Cardiac muscle cell (in vitro differentiated cells and primary cell): ENCODE measurements around the gene POU2F2. TPM values are rescaled to one million over a fixed set of nuclear protein-coding genes. Genes with fewer than 3 reads are reported as not detected.

ENCODE experiments used
- DNase-seq, 2 donors: peaks; one replicate each; pipeline versions ENCODE4 v3.0.0 to v3.0.0-alpha.2; 2010 to 2017; ENCODE audit warnings: low read depth in 1 of 2, low spot score in 1 of 2
- H3K27ac ChIP-seq: fragments of 200-600 bp; sonication (generic); 2 replicates; pipeline ENCODE4 v1.5.1; 2016
- H3K27me3 ChIP-seq: fragments of 200-600 bp; sonication (generic); 2 replicates; pipeline ENCODE4 v1.6.0; 2016; ENCODE audit warnings: control low read depth
- H3K36me3 ChIP-seq: fragments of 200-600 bp; sonication (generic); 2 replicates; pipeline ENCODE4 v1.5.1; 2016; ENCODE audit warnings: control low read depth
- H3K4me1 ChIP-seq: fragments of 200-600 bp; sonication (generic); 2 replicates; pipeline ENCODE4 v1.8.1; 2017; ENCODE audit warnings: low read depth, mild to moderate bottlenecking, mixed run types
- H3K4me3 ChIP-seq: fragments of 200-600 bp; sonication (generic); 2 replicates; pipeline ENCODE4 v1.5.1; 2016; ENCODE audit warnings: mild to moderate bottlenecking
- H3K9me3 ChIP-seq: fragments of 200-600 bp; sonication (generic); 2 replicates; pipeline ENCODE4 v1.5.1; 2017; ENCODE audit warnings: low read depth, mild to moderate bottlenecking, control low read depth
- polyA plus RNA-seq: library from polyadenylated mRNA; unstranded; fragments of >200 nt; fragmentation: Nextera tagmentation; extraction: Ambion mirVana; gene quantifications from 2 replicates; pipeline ENCODE4 v1.2.1, GENCODE V29; 2016
- total RNA-seq: library from RNA; depleted of rRNA; stranded (reverse); fragments of >200 nt; gene quantifications from 2 replicates; pipeline ENCODE4 v1.2.3, GENCODE V29; 2016
- TF ChIP-seq, protein P1 (sequence below): IDR thresholded peaks from 2 replicates; pipeline ENCODE4 v1.5.1; 2012; ENCODE audit warnings: low read depth, mild to moderate bottlenecking, low read length

The POU2F2 gene
- total and polyA plus RNA-seq, 2 experiments from 2014 or later = 0.12 TPM; not detected in 1

DNA sequence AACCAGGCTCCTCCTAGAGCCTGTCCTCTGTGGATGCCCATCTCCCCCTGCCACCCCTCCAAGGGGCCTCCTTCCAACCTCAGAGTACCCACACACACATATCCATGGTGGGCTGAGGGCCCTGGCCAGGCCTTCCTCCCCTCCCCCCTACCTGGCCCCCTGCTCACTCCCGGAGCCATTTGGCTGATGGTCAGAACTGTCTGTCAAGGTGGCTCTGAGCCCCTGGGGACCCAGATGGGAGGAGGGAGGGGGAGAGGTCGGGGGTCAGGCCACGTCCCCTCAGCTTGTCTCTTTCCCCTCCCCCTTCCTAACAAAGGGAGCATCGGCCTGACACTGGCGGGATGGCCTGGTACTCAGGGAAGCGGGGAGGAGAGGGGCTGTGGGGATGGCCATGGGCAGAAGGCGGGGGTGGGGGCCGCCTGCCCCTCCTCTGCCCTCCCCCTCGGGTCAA is 18.7 kb upstream of the POU2F2 start:
- no peak for DNase-seq
- Histone ChIP-seq H3K4me3 (no peak overlapping the region), H3K27me3 (peaks cover 19% of the 10 kb centered on the region)

DNA sequence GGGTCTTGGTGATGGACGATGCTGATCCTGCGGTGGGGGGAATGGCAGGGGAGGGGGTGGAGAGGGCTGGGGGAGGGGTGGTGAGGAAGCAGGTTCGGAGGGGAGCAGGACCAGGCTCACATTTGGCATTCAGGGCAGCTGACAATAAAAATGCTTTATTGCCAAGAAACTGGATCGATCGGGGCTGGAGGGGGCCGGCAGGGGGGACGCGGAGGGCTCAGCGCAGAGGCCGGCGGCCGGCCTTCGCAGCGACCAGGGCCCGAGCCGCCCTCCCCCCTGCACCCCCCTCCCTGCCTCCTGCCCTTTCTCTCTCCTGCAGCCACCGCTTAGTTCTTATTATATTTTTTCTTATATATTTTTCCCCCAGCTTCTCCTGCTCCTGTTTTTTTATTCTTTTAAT is 18.1 kb upstream of the POU2F2 start:
- Histone ChIP-seq H3K4me3 (no peak overlapping the region), H3K9me3 (no peaks in the 10 kb centered on the region), H3K27ac (no peak overlapping the region), H3K36me3 (no peaks in the 10 kb centered on the region), H3K4me1 (no peaks in the 10 kb centered on the region), H3K27me3 (peaks cover 19% of the 10 kb centered on the region)
- no peak for DNase-seq
- TF ChIP-seq, protein P1, sequence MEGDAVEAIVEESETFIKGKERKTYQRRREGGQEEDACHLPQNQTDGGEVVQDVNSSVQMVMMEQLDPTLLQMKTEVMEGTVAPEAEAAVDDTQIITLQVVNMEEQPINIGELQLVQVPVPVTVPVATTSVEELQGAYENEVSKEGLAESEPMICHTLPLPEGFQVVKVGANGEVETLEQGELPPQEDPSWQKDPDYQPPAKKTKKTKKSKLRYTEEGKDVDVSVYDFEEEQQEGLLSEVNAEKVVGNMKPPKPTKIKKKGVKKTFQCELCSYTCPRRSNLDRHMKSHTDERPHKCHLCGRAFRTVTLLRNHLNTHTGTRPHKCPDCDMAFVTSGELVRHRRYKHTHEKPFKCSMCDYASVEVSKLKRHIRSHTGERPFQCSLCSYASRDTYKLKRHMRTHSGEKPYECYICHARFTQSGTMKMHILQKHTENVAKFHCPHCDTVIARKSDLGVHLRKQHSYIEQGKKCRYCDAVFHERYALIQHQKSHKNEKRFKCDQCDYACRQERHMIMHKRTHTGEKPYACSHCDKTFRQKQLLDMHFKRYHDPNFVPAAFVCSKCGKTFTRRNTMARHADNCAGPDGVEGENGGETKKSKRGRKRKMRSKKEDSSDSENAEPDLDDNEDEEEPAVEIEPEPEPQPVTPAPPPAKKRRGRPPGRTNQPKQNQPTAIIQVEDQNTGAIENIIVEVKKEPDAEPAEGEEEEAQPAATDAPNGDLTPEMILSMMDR = no peak

More for the DNA sequence above, 18.7 kb upstream of the POU2F2 start:
- TF ChIP-seq, protein P1 = no peak
- Histone ChIP-seq H3K4me1 (no peaks in the 10 kb centered on the region), H3K9me3 (no peaks in the 10 kb centered on the region), H3K27ac (no peak overlapping the region), H3K36me3 (no peaks in the 10 kb centered on the region)

DNA sequence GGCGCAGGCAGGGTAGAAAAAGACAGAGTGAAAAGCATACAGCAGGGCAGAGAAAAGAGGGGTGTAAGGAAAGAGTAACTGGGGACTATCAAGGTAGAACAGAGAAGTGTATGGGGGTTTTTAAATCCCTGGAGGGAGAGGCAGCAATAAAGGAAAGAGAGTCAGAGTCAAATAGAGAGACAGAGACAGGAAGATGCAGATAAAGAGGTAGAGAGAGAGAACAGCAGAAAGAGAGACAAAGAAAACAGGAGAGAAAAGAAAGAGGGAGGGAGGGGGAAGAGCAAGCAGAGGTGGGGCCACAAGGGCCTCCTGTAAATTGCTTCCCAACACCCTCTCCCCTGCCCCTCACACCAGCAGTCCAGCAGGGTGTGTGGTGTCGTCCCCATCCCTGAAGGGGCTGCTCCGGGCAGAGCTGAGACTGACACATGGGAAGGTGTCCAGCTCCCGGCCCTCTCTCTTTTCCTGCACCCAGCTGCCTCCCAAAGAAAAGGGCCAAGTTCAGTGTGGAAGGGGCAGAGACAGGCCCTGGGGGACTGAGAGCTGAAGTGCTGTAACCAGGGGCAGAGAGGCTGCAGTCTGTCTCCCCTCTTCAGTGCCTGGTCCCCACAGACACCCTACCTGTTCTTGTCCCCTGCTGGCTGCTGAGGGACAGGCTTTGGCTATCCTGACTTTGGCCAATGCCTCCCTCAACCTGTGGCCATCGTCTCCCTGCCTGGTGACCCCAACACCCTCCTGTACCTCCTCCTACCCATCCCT is 17.4 kb upstream of the POU2F2 start:
- H3K9me3 ChIP-seq = no peaks in the 10 kb centered on the region
- H3K4me1 ChIP-seq = no peaks in the 10 kb centered on the region
- DNase-seq = no peak
- no peak overlapping the region for H3K27ac ChIP-seq
- no peaks in the 10 kb centered on the region for H3K36me3 ChIP-seq
- TF ChIP-seq, protein P1 = no peak
- H3K4me3 ChIP-seq = no peak overlapping the region
- H3K27me3 ChIP-seq = peaks cover 19% of the 10 kb centered on the region

DNA sequence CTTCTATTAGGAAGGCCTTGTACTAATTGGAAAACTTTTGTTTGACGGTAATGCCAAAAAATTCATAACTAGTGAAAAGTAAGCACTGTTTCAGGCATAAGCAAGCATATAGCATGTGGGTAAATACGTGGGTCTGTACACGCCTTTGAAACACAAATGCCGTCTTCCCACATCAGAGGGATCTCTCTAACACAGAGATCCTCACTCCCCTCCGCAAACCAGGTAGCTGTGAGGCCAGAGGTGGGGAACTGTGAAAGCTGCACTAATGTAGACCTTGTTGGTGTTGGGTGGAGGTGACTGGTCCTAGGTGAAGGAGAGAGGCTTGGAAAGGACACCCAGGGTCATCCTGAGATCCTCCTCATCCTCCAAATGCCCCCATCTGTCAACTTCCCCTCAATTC is 16.0 kb upstream of the POU2F2 start:
- Histone ChIP-seq H3K27ac (no peak overlapping the region), H3K4me1 (no peaks in the 10 kb centered on the region), H3K36me3 (no peaks in the 10 kb centered on the region), H3K9me3 (no peaks in the 10 kb centered on the region), H3K27me3 (peaks cover 19% of the 10 kb centered on the region), H3K4me3 (no peak overlapping the region)
- DNase-seq = no peak
- TF ChIP-seq, protein P1 = no peak

DNA sequence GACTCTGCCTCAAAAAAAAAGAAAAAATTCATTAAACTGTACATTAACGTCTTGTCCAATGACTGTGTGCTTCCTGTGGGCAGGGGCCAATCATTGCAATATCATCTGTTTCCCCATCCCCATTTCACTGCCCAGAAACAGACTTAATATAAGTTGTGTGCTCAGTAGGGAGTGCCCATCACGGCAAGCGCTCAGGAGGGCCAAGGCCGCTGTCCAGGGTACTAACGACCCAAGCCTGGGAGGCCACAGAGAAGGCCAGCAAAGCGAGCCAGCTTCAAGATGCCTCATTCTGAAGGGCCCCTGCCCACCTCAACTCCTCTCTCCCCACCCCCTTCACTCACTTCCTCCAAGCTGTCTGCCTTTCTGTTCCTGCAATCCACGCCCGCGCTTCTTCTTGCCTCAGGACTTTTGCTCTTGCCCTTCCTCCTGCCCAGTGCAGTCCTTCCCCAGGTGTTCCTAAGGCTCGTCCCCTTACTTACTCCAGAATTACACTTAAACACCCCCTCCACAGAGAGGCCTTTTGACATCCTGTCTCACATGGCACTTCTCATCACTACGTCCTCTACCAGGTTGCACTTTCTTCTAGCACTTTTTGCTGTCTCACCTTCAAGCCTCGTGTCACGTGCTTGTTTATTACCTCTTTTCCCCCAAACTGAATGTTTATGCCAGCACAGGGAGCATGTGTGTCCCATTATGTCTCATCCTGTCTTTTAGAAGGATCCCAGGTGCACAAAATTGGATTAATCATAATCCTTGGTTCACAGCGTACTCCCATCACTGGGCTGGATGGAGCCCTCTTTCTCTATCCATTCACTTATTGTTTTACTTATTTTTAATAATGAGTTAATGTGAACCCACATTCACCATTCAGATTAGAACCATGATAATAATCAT is 11.3 kb upstream of the POU2F2 start:
- no peak overlapping the region for H3K27ac ChIP-seq
- no peak overlapping the region for H3K4me3 ChIP-seq
- H3K27me3 ChIP-seq = peaks cover 17% of the 10 kb centered on the region
- H3K4me1 ChIP-seq = no peaks in the 10 kb centered on the region
- H3K9me3 ChIP-seq = no peaks in the 10 kb centered on the region
- peak; percentile 65 to 85 for DNase-seq
- TF ChIP-seq, protein P1 = no peak
- no peaks in the 10 kb centered on the region for H3K36me3 ChIP-seq
